CD14-positive monocyte (primary cell): Measurements from ENCODE around the gene TRAPPC1. TPM values are rescaled to one million over a fixed set of nuclear protein-coding genes. Genes with fewer than 3 reads are reported as not detected.

Source experiments
- DNase-seq, 3 donors: peaks; one replicate each; pipeline ENCODE4 v3.0.0-alpha.2; 2011 to 2022
- H2AFZ ChIP-seq: 2 replicates; pipeline ENCODE4 v1.6.0; 2012; ENCODE audit warnings: mild to moderate bottlenecking, low read depth, low read length, inconsistent platforms; ENCODE audit not compliant: insufficient read depth, poor library complexity, severe bottlenecking
- H3K27ac ChIP-seq, 2 donors: 1 replicate in 1 of 2; 2 replicates in 1 of 2; pipeline ENCODE4 v1.5.1; 2012 to 2013; ENCODE audit warnings: low read length in 2 of 2, control low read depth in 1 of 2, inconsistent platforms in 1 of 2, low read depth in 1 of 2, mild to moderate bottlenecking in 1 of 2
- H3K27me3 ChIP-seq, 2 donors: one replicate each; pipeline versions ENCODE4 v1.6.0 to v1.6.1; 2011 to 2013; ENCODE audit warnings: low read length in 2 of 2; ENCODE audit not compliant: control insufficient read depth in 2 of 2, insufficient read depth in 2 of 2
- H3K36me3 ChIP-seq, 2 donors: replicated peaks in 1 of 2; 1 replicate in 1 of 2; 2 replicates in 1 of 2; pipeline versions ENCODE4 v1.5.1 to v1.6.1; 2012 to 2013; ENCODE audit warnings: low read length in 2 of 2, control low read depth in 1 of 2, inconsistent platforms in 1 of 2, mild to moderate bottlenecking in 1 of 2; ENCODE audit not compliant: insufficient read depth in 2 of 2, control insufficient read depth in 1 of 2
- H3K4me1 ChIP-seq, 2 donors: 1 replicate in 1 of 2; 2 replicates in 1 of 2; pipeline versions ENCODE4 v1.5.1 to v1.6.1; 2012 to 2013; ENCODE audit warnings: low read length in 2 of 2, control low read depth in 1 of 2, inconsistent platforms in 1 of 2, mild to moderate bottlenecking in 1 of 2, moderate library complexity in 1 of 2; ENCODE audit not compliant: insufficient read depth in 2 of 2, control insufficient read depth in 1 of 2
- H3K4me2 ChIP-seq: replicated peaks from 2 replicates; pipeline ENCODE3; 2012; ENCODE audit warnings: low read length, moderate library complexity, mild to moderate bottlenecking; ENCODE audit not compliant: poor library complexity, severe bottlenecking; ENCODE audit errors: extremely low read depth
- H3K4me3 ChIP-seq, 3 experiments: fragments of 200-600 bp in 1 of 3; sonication (generic) in 1 of 3; replicated peaks in 1 of 3; 1 replicate in 2 of 3; 2 replicates in 1 of 3; pipeline ENCODE4 v1.5.1; 2011 to 2013; ENCODE audit warnings: low read length in 3 of 3, mild to moderate bottlenecking in 3 of 3, control low read depth in 2 of 3, low read depth in 2 of 3, inconsistent platforms in 1 of 3, moderate library complexity in 1 of 3
- H3K79me2 ChIP-seq: 2 replicates; pipeline ENCODE4 v1.6.0; 2012; ENCODE audit warnings: mild to moderate bottlenecking, control low read depth, inconsistent platforms, low read length, moderate library complexity; ENCODE audit not compliant: insufficient read depth
- H3K9ac ChIP-seq: 2 replicates; pipeline ENCODE4 v1.6.0; 2017; ENCODE audit warnings: low read length, mild to moderate bottlenecking; ENCODE audit not compliant: insufficient read depth, poor library complexity, severe bottlenecking
- H3K9me3 ChIP-seq, 2 donors: replicated peaks in 1 of 2; 1 replicate in 1 of 2; 2 replicates in 1 of 2; pipeline versions ENCODE4 v1.5.1 to v1.6.1; 2012 to 2013; ENCODE audit warnings: low read length in 2 of 2, control low read depth in 1 of 2; ENCODE audit not compliant: control insufficient read depth in 1 of 2, insufficient read depth in 1 of 2
- H4K20me1 ChIP-seq: 2 replicates; pipeline ENCODE4 v1.6.0; 2012; ENCODE audit warnings: mild to moderate bottlenecking, low read length, control low read depth, moderate library complexity; ENCODE audit not compliant: insufficient read depth
- H3K27ac Mint-ChIP-seq, 7 donors: one replicate each; pipeline ENCODE4 v1.8.0; 2020; ENCODE audit warnings: mild to moderate bottlenecking in 7 of 7, mixed read lengths in 7 of 7, moderate library complexity in 6 of 7, inconsistent platforms in 2 of 7
- H3K27me3 Mint-ChIP-seq, 3 donors: one replicate each; pipeline ENCODE4 v1.8.0; 2021 to 2022; ENCODE audit warnings: low read depth in 3 of 3, mild to moderate bottlenecking in 3 of 3, mixed read lengths in 3 of 3, moderate library complexity in 3 of 3, inconsistent platforms in 1 of 3
- H3K36me3 Mint-ChIP-seq, 2 donors: one replicate each; pipeline ENCODE4 v1.8.0; 2020; ENCODE audit warnings: mixed read lengths in 2 of 2, inconsistent platforms in 1 of 2, mild to moderate bottlenecking in 1 of 2
- H3K4me1 Mint-ChIP-seq: one replicate; pipeline ENCODE4 v1.8.0; 2020; ENCODE audit warnings: mild to moderate bottlenecking, mixed read lengths
- H3K4me3 Mint-ChIP-seq, 2 donors: one replicate each; pipeline ENCODE4 v1.8.0; 2020; ENCODE audit warnings: mild to moderate bottlenecking in 2 of 2, mixed read lengths in 2 of 2, moderate library complexity in 1 of 2
- H3K9me3 Mint-ChIP-seq, 7 donors: one replicate each; pipeline ENCODE4 v1.8.0; 2020 to 2022; ENCODE audit warnings: mixed read lengths in 7 of 7, mild to moderate bottlenecking in 6 of 7, moderate library complexity in 6 of 7, inconsistent platforms in 2 of 7
- CTCF ChIP-seq: fragments of 200-600 bp; IDR thresholded peaks from one replicate; pipeline ENCODE4 v1.8.0; 2022; ENCODE audit warnings: antibody characterized with exemption, mild to moderate bottlenecking
- WGBS: methylation state at CpG from one replicate; pipeline ENCODE4 v1.1.5; 2013; ENCODE audit warnings: missing lambda C conversion rate; ENCODE audit not compliant: insufficient coverage; 5-methylcytosine and 5-hydroxymethylcytosine counted together
- intact Hi-C, 2 donors: fragments of 100-400 bp; cut with micrococcal nuclease; formaldehyde crosslinking; loops; one replicate each; pipeline versions ENCODE4 v1.15.0 to v1.15.1; 2023
- polyA plus RNA-seq, 3 donors: library from polyadenylated mRNA; depleted of rRNA in 1 of 3; unstranded in 2 of 3; stranded (reverse) in 1 of 3; fragments of 300-500 nt in 2 of 3; fragments of >200 nt in 1 of 3; fragmentation: Illumina TruSeq in 2 of 3; gene quantifications; 1 replicate in 2 of 3; 2 replicates in 1 of 3; pipeline ENCODE4 v1.2.3, GENCODE V29; 2012 to 2021

Gene TRAPPC1
- polyA plus RNA-seq, 3 donors = 172 to 266 (median 224) TPM

GRCh38 chr17:7894226-7894625, 37.5 kb downstream of the TRAPPC1 start:
- H4K20me1 ChIP-seq = peaks cover 4% of the 10 kb centered on the region
- no peak overlapping the region for H3K4me3 ChIP-seq
- no peak overlapping the region for H3K9ac ChIP-seq
- no peaks in the 10 kb centered on the region for H3K27me3 ChIP-seq
- H3K27ac ChIP-seq = no peak overlapping the region
- intact Hi-C loops = no loop called here
- TF ChIP-seq CTCF = no peak
- H3K4me2 ChIP-seq = no peak overlapping the region
- 97% methylated on average over 5 of the region's 9 CpGs for WGBS
- peaks cover 76 to 89% of the 10 kb centered on the region in 2 donors for H3K36me3 Mint-ChIP-seq
- no peak for DNase-seq
- H3K9me3 ChIP-seq = no peaks in the 10 kb centered on the region
- H3K4me1 ChIP-seq = peaks cover 22 to 25% of the 10 kb centered on the region in 2 donors
- H3K79me2 ChIP-seq = peaks cover 40% of the 10 kb centered on the region
- H2AFZ ChIP-seq = no peak overlapping the region
- H3K27ac Mint-ChIP-seq = peak overlapping the region in 3 of 7 donors; percentile 15 to 56 (median 53)
- peaks cover 0 to 1% (median 1%) of the 10 kb centered on the region in 3 donors for H3K27me3 Mint-ChIP-seq
- H3K9me3 Mint-ChIP-seq = no peaks in the 10 kb centered on the region
- H3K36me3 ChIP-seq = peaks cover 55 to 89% of the 10 kb centered on the region in 2 donors
- peaks cover 15% of the 10 kb centered on the region for H3K4me1 Mint-ChIP-seq
- H3K4me3 Mint-ChIP-seq = no peak overlapping the region

- Histone ChIP-seq H3K36me3 (peaks cover 46 to 80% of the 10 kb centered on the region in 2 donors), H3K4me2 (no peak overlapping the region), H3K79me2 (peaks cover 49% of the 10 kb centered on the region), H3K27ac (no peak overlapping the region), H3K9me3 (no peaks in the 10 kb centered on the region), H2AFZ (no peak overlapping the region), H4K20me1 (peaks cover 12% of the 10 kb centered on the region), H3K27me3 (no peaks in the 10 kb centered on the region), H3K9ac (no peak overlapping the region), H3K4me3 (no peak overlapping the region), H3K4me1 (peaks cover 31 to 34% of the 10 kb centered on the region in 2 donors)
- peaks cover 15% of the 10 kb centered on the region for H3K4me1 Mint-ChIP-seq
- DNase-seq = no peak
- peaks cover 67 to 80% of the 10 kb centered on the region in 2 donors for H3K36me3 Mint-ChIP-seq
- 100% methylated on average over 4 of the region's 15 CpGs for WGBS
- H3K4me3 Mint-ChIP-seq = no peak overlapping the region
- peaks cover 0 to 1% (median 1%) of the 10 kb centered on the region in 3 donors for H3K27me3 Mint-ChIP-seq
- H3K27ac Mint-ChIP-seq = peak overlapping the region in 3 of 7 donors; percentile 53 to 56 (median 54)
- intact Hi-C loops = no loop called here
- TF ChIP-seq CTCF = no peak
- no peaks in the 10 kb centered on the region for H3K9me3 Mint-ChIP-seq
Observed at GRCh38 chr17:7893187-7893880, 38.4 kb downstream of the TRAPPC1 start.
